HG03432 (cell line): ENCODE measurements around the gene OLAH.

ENCODE experiments used
- ATAC-seq: cut with Tn5 transposase; IDR thresholded peaks from one replicate; pipeline ENCODE4 v1.9.1; 2021; ENCODE audit warnings: mild to moderate bottlenecking, moderate library complexity; ENCODE audit not compliant: unreplicated experiment

The OLAH gene

DNA sequence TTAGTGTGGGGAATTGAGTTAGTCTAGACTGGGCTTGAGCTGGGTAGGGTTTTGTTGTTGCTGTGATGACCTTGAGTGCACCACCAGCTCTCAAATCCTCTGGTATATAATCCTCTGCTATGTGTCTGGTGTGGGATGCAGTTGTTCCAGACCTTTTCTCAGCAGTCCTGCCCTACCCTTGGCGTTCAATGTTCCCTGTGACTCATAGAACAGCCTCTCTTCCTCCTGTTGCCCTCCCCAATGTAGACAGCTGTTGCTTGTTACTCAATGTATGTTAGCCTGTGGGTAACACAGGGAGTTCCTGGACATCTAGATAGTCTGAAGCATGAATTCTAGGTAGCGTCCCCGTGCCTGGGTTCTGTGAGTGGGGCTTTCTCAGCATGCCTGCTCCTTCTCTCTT is 25.1 kb downstream of the OLAH start:
- no peak for ATAC-seq

DNA sequence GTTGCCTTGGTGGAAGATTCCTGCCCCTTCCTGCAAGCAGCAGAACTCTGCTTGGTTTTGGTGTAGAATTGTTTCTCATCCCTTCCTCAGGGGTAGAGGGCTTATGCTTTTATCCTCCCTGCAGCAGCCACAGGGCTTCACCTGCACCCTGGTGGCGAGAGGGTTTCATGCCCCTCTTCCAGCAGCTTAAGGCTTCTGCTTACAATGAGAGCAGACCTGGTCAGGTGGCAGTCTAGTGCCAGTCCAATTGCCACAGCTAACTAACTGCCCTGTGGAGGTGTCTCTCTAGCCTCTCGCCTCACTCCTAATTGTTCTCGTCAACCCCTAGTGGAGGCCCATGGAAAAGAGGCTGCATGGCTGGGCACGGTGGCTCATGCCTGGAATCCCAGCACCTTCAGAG is 25.5 kb downstream of the OLAH start:
- no peak for ATAC-seq

DNA sequence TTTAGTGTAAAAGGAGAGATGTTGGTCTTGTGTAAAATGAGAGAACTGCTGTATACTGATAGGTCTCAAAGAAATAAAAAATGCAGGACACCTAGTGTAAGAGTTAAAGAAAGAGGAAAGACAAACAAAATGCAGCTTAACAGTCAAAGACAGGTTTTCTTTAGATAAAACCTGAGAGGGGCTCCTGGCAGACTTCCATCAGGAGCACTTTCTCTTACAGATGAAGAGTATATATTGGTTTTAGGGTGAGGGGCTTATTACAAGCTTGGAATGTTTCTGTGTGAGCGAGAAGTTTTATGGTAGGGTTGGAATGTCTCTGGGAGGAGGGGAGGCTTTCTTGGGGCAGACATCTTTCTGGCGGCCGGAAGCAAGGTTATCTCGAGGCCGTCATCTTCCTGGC is 28.6 kb downstream of the OLAH start:
- ATAC-seq = no peak

DNA sequence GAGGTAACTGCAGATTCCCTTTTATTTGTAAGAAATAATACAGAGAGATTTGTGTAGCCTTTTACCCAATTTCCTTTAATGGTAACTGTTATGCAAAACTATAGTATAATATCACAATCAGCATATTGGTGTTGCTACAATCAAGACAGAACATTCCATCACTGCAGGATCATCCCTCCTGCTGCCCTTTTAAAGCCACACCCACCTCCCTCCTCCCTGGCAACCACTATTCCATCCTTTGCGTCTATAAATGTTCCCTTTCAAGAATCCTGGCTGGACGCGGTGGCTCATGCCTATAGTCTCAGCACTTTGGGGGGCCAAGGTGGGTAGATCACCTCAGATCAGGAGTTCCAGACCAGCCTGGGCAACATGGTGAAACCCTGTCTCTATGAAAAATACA is 31.7 kb downstream of the OLAH start:
- ATAC-seq = no peak

DNA sequence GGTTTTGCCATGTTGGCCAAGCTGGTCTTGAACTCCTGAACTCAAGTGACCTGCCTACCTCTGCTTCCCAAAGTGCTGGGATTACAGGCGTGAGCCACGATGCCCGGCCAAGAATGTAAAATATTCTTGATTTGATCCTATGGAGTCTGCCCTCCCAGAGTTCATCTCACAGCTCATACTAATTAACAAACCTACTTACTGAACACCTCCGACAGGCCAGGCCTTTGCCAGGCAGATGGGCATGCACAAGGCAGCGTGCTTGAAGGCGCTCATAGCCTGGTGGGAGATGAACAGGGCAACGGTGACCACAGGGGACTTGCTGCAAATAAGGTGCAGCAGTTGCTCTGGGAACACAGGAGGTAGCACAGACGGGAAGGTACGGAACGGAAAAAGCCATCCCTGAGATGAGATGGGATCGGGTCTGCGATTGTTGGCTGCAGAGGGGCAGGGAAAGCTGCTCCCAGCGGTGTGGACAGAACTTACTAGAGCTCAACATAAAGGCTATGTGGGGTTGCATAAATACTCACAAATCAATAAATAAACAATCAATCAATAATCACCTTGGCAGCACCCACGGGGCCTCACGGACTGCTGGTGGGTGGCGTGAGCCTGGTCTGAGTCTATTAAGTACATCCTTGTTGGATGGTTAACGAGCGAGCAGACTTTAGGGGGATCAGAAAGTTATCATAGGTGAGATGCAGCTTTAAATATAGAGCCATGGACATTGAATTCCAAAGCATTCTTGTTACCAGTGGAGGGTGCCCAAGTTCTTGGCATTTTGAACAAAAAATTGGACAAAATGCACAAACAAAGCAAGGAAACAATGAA is 40.1 kb downstream of the OLAH start:
- no peak for ATAC-seq

DNA sequence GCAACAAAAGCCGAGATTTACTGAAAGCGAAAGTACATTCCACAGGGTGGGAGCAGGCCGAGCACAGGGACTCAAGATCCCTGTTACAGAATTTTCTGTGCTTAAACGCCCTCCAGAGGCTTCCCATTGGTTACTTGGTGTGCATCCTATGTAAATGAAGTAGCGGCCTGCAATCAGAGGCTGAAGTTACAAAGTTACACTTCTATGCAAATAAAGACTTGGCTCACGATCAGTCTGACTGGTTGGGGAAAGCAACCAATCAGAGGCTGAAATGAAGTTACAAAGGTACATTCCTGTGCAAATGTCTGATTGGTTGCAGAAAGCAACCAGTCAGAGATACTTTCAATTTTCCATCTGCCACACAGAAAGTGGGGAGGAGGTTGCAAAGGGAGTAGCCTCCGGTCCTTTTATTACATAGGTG is 40.8 kb downstream of the OLAH start:
- no peak for ATAC-seq

DNA sequence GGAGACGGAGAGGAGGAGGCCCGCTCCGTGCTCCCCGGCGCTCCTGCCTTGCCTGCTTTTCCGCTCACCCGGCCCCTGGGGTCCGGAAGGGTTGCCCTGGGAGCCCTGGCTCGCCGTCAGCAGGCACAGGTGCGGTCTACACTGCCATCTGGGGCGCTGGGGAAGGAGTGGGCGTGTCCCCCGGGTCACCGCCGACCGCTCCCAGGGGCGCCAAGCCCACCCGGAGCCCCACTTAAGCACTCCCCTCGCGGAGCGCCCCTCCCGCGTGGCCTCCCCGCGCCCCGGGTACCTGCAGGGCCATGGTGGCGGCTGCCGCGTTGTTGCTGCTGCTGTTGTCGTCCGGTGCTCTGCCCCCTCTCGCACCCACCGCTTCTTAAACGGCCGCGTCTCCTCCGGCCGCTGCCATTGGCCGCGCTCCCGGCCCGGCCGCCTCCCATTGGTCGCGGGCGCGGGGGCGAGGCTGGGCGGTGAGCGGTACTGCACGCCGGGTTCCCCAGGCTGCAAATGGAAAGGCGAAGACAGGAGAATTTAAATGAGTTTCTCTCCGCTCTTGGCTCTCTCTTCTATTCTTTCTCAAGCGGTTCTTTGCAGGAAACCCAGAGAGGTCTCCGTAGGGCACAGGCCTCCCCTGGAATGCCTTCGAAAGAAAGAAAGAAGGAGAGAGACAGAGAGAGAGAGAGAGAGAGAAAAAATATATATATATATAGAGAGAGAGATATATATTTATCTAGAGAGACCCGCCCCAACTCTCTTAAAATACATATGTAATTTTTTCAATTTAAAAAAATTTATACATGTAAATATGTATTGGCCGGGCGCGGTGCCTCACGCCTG is 44.9 kb downstream of the OLAH start, which contains the start of gene ACBD7:
TSS of gene ACBD7 (minus strand) at position 349 of the 834 bp plus-strand sequence. CDS start at position 301, 48 bp downstream.
- ATAC-seq = peak; percentile 100

DNA sequence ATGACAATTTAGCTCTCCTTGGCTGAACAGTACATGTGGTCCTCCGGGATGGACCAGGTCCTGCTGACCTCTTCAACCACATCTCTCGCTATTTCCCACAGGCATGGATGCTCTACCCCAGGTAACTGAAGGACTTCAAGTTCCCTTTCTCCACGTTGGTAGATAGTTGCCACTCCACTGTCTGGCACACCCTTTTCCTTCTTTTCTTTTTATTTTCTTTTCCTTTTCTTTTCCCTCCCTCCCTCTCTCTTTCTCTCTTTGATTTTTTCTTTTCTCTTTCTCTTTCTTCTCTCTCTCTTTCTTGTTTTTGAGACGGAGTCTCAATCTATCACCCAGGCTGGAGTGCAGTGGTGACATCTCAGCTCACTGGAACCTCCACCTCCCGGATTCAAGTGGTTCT is 47.7 kb downstream of the OLAH start:
- ATAC-seq = no peak

DNA sequence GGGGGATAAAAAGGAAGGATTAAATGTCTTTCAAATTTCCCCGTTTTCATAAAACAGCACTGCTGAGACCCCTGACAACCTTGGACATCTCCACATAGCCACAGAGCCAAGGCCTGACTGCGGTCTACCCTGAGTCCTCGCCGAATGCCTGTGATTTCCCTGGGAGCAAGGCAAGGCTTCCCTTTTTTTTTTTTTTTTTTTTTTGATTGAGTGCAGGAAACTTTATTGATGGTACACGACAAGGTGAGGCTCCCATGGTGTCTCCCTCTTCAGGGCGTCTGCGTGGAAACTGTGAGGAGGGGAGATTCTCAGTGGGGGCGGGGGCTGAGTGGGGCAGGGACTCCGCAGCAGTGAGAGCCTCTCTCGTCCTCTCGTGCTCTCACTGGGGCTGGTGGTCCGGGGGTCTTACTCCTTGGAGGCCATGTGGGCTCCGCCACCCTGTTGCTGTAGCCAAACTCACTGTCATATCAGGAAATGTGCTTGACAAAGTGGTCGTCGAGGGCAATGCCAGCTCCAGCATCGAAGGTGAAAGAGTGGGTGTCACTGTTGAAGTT is 49.2 kb downstream of the OLAH start:
- no peak for ATAC-seq

DNA sequence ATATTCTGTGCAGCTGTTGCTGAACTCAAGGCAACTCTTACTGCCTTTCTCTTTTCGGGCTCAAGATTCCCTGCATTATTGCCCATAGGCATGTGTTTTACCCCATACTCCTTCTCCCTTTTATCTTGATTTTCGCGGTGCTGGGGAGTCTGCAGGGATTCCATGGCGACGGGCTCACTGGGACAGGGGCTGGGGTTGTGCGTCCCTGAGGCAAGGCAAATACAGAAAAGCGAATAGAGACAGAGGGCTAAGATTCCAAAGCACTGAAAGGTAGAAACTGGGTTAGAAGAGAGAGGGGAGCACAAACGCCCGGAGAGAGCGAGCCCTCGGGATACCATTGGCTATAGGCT is 52.9 kb downstream of the OLAH start:
- ATAC-seq = peak; percentile 16

DNA sequence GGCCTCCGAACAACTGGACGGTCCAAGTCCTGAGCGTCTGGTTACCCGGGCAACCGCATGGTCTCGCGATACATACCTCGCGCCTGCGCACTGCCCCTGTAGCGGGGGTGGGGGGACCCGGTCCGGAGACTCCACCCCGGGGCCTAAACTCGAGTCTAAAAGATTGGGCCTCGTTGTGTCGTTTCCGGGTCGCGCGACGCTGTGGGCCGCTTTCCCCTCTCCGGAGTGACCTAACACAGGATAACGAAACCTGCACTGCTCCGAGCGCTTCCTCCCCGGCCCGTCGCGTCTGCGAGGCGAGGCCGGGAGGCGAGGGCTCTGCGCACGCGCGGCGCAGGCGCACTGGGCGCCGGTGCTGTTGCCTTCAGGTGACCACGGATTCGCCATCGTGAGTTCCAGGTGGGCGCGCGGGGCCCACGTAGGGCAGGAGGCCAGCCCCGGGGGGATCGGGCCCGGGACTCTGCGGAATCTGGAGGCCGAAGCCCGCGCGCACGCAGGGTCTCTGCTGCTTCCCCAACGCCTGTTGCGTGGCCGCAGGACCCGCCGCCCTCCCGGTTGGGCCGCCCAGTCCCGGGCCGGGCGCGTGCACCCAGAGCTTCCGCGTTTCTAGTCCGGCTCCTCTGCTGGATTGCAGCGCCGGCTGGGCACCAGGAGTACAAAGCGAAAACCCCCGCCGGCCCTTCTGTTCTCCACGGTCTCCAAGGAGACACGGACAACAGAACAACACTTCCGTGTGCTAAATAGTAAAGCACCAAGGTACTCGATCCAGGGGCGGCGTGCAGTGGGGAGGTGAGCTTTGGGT is 53.5 kb downstream of the OLAH start, which contains the start of gene RPP38:
TSS of gene RPP38 (plus strand) at position 345 of the 802 bp plus-strand sequence. CDS start 5,960 bp downstream, outside the sequence.
- peak; percentile 90 for ATAC-seq

DNA sequence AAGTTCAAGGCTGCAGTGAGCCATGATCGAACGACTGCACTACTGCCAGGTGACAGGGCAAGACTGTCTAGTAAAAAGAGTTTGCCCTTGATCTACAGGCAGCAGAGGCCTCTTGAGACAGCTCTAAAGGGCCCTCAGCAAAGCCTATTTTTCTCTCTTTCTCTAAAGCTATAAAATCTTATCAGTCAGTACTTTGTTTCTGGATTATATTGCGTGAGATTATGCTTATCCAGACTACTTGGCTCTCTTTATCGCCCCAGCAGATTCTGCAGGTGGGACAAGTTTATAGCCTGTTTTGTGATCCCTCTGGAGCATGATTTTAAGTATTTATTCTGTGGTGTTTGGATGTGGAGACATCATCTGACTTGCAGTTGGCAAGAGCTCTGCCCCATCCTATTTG is 56.1 kb downstream of the OLAH start:
- no peak for ATAC-seq

DNA sequence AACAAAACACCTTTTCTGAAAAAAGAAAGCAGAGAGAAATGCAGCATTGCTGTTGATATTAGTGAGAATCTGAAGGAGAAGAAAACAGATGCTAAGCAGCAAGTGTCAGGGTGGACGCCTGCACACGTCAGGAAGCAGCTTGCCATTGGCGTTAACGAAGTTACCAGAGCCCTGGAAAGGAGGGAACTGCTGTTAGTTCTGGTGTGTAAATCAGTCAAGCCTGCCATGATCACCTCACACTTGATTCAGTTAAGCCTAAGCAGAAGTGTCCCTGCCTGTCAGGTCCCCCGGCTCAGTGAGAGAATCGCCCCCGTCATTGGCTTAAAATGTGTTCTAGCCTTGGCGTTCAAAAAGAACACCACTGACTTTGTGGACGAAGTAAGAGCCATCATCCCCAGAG is 59.8 kb downstream of the OLAH start:
- ATAC-seq = no peak

DNA sequence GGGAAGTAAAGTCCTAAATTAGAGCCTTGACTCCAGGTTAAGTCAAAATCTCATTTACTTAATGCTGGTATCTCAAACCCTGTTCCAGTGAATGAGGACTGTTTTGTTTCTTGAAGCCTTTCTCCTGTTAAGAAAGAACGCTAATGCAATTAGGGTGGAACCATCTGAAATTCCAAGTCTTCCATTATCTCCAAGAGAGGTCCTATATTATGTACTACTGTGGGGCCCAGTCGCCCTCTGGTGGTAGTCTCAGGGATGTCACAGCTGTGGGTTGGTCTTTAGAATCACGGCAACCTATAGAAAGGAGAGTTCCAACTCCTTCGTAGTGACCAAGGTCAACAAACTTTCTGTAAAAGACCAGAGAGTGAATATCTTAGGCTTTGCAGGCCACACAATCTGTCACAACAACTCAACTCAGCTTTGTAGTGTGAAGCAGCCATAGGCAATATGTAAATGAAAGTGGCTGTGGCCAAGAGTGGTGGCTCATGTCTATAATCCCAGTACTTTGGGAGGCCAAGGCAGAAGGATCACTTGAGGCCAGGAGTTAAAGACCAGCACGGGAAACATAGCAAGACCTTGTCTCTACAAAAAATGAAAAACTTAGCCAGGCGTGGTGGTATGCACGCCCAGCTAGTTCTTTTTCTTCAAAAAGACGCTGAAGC is 62.7 kb downstream of the OLAH start:
- peak; percentile 88 for ATAC-seq

DNA sequence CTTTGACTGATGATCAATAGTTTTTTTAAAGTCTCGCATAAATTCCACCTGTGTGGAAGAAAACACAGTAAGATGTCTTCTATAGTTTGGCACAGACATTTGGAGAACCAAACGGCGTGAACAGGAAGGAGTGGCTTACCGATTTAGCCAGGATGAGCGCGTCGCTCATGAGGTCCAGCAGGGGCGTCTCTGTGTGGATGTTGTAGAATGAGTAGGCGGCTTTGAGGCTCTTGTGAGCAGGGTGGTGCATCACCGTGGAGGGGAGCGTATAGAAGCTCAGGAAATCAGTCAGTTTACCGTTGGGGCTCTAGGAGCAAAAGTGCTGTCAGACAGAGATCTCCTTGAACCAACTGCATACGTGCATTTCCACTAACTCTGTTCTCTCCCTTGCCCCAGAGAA is 68.9 kb downstream of the OLAH start:
- no peak for ATAC-seq

DNA sequence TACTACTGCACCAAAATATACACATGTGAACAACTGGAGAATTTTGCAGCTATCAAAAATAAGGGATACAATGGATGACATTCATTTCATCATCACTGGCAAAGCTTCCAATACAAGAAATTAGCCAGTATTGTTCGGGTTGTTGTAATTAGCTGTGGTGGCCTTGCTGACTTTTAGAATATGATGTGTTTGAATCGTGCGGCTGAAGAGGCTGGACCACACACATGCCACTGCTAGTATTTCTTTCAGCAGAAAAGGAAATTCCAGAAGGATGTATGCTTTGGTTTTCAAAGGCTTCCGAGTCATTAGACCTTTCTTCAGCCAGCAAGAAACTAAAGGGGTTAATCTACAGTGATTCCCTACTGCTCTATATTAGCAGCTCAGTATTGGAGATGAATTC is 70.0 kb downstream of the OLAH start:
- ATAC-seq = no peak

DNA sequence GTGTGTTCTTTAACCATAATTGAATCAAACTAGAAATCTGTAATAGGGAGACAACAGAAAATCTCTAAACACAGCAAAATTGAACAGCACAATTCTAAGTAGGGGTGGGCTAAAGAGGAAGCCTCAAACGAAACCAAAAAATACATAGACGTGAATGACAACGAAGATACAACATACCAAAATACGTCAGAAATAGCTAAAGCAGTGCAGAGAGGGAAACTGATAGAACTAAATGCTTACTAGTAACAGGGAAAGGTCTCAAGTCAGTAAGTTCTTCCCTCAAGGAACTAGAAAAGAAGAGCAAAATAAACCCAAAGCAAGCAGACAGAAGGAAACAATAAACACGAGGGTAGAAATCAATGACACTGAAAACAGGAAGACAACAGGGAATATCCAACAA is 72.5 kb downstream of the OLAH start:
- no peak for ATAC-seq

DNA sequence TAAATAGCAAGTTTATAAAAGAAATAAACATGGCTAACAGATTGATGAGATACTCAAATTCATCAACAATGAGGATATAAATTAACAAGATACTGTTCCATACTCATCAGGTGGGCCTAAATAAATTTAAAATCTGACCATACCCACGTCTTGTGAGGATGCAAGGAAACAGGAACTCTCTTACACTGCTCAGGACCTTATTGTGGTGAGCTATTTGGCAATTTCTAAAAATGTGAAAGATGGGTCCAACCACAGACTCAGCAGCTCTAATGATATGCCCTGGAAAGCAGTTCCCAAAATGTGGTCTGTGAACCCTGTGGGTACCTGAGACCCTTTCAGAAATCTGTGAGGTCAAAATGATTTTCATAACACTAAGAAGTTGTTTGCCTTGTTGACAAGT is 74.9 kb downstream of the OLAH start:
- no peak for ATAC-seq

DNA sequence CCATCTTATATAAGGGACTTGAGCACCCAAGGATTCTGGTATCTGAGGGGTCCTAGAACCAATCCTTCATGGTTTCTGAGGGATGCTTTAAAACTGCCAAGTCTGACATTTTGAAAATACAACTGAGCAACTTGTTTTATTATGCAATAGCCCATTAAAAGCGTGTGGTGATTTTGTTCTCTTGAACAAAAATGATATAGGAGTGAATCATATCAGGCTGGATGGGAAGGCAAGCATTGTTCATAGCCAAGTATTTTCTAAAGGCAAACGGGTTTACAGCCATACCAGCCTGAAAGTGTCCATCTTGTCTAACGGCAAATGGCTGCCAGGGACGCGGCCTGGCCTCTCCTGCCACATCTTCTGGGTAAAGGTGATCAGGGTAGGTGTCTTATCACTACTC is 76.8 kb downstream of the OLAH start:
- no peak for ATAC-seq

DNA sequence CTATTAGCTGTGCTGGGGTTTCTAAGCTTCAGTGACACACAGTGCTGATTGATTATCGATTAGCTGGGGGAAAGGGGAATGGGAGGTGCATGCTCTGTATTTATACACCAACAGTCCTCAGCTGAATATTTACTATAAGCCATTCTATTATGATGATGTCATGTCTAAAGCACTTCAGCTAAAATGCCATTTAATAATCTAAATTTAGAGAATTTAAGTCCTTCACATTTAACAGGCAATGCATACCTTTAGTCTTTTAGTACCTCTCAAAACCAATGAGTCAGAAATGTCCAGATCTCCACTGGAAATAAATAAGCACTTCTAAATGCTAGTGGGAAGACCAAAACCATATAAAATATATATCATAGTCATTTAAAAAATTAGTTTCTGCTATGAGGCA is 78.0 kb downstream of the OLAH start:
- ATAC-seq = no peak
